Fibroblast of skin of scalp (primary cell): Measurements from ENCODE around the gene IGFL3.

Source experiments
- DNase-seq: peaks from one replicate; pipeline ENCODE4 v3.0.0-alpha.2; 2013

IGFL3 gene

GRCh38 chr19:46076031-46076880, 48.2 kb downstream of the IGFL3 start:
- no peak for DNase-seq

GRCh38 chr19:46073268-46073922, 51.1 kb downstream of the IGFL3 start:
- no peak for DNase-seq
